Lower lobe of right lung (tissue), 2 donors: ENCODE measurements around the gene SLC6A7. TPM values are rescaled to one million over a fixed set of nuclear protein-coding genes. Genes with fewer than 3 reads are reported as not detected.
"Not testable (repeated sequence)": the region's sequence is repeated elsewhere in the genome, so short reads cannot be mapped to it uniquely, and the experiment has no call there.

Experiments
- ATAC-seq, 2 donors: fragments of 200-7000 bp; cut with Tn5 transposase; one replicate each; pipeline ENCODE4 v1.9.1; 2020 to 2022; ENCODE audit warnings: mild to moderate bottlenecking in 2 of 2, moderate library complexity in 2 of 2
- DNase-seq: peaks from one replicate; pipeline ENCODE4 v3.0.0-alpha.2; 2020
- H3K27ac ChIP-seq: fragments of 200-600 bp; one replicate; pipeline ENCODE4 v1.8.0; 2022
- H3K27me3 ChIP-seq: fragments of 200-600 bp; one replicate; pipeline ENCODE4 v1.8.0; 2022; ENCODE audit warnings: low read depth
- H3K36me3 ChIP-seq: fragments of 200-600 bp; one replicate; pipeline ENCODE4 v1.8.0; 2022; ENCODE audit warnings: mild to moderate bottlenecking
- H3K4me1 ChIP-seq: fragments of 200-600 bp; one replicate; pipeline ENCODE4 v1.8.0; 2022
- H3K4me3 ChIP-seq: fragments of 200-600 bp; one replicate; pipeline ENCODE4 v1.8.0; 2022; ENCODE audit warnings: mild to moderate bottlenecking
- H3K9me3 ChIP-seq: fragments of 200-600 bp; one replicate; pipeline ENCODE4 v1.8.0; 2022
- CTCF ChIP-seq: fragments of 200-600 bp; IDR thresholded peaks from one replicate; pipeline ENCODE4 v1.8.0; 2022; ENCODE audit warnings: antibody characterized with exemption, mild to moderate bottlenecking
- intact Hi-C: fragments of 100-400 bp; cut with DNase I; formaldehyde crosslinking; loops from one replicate; pipeline ENCODE4 v1.11.0; 2022
- total RNA-seq: library from RNA; stranded (reverse); fragmentation: NEBNext Ultra II Directional; extraction: Animal tissue kit (Norgen Biotek cat#: 25700); gene quantifications from one replicate; pipeline ENCODE4 v1.2.1, GENCODE V29; 2021
- donor health status: DM: no; HTN: yes; CAD: no; lungs with severe emphysema.

Gene SLC6A7
- total RNA-seq, 1 donor from 2014 or later, result not detected

- TF ChIP-seq CTCF, result no peak
- ATAC-seq, result no peak
- intact Hi-C loops, result no loop called here
Observed at GRCh38 chr5:150229571-150229970, 39.7 kb downstream of the SLC6A7 start.

DNA sequence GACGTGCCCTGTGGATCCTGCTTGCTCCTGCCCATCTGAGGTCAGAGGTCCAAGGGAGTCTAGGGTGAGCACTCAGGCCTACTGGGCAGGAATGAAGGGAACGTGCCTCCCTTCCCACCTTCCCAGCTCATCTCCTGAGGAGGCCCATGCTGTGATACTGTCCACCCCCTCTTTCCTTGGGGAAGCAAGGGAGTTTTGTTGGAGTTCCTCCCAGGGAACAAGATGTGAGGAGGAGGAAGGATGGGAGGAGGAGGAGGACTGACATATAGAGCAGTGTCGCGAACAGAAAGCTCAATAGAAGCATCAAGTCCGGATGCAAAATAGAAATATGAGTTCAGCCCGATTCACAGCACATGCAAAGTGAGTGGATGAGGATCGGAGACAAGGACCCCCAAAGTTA lies 41.0 kb downstream of the SLC6A7 start:
- no peaks in the 10 kb centered on the region for H3K4me1 ChIP-seq
- intact Hi-C loops, result no loop called here
- TF ChIP-seq CTCF, result no peak
- no peaks in the 10 kb centered on the region for H3K9me3 ChIP-seq
- no peak overlapping the region for H3K4me3 ChIP-seq
- DNase-seq, result no peak
- no peaks in the 10 kb centered on the region for H3K27me3 ChIP-seq
- ATAC-seq, result no peak
- H3K27ac ChIP-seq, result no peak overlapping the region
- no peaks in the 10 kb centered on the region for H3K36me3 ChIP-seq

More at GRCh38 chr5:150229571-150229970, 39.7 kb downstream of the SLC6A7 start:
- Histone ChIP-seq H3K27me3 (no peaks in the 10 kb centered on the region), H3K36me3 (no peaks in the 10 kb centered on the region), H3K9me3 (no peaks in the 10 kb centered on the region), H3K27ac (no peak overlapping the region), H3K4me3 (no peak overlapping the region), H3K4me1 (no peaks in the 10 kb centered on the region)
- no peak for DNase-seq

DNA sequence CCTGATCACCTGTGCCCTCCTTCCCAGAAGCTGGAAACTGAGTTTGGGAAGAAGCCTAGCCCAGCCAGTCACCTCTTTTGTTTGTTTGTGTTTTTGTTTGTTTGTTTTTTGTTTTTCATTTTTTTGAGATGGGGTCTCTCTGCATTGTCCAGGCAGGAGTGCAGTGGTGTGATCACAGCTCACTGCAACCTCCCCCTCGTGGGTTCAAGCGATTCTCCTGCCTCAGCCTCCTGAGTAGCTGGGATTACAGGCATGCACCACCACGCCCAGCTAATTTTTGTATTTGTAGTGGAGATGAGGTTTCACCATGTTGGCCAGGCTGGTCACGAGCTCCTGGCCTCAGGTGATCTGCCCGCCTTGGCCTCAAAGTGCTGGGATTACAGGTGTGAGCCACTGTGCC lies 43.8 kb downstream of the SLC6A7 start:
- DNase-seq, H3K27me3 ChIP-seq, H3K36me3 ChIP-seq, H3K4me3 ChIP-seq, ATAC-seq, H3K4me1 ChIP-seq, H3K27ac ChIP-seq, H3K9me3 ChIP-seq, intact Hi-C loops: not testable (repeated sequence)

DNA sequence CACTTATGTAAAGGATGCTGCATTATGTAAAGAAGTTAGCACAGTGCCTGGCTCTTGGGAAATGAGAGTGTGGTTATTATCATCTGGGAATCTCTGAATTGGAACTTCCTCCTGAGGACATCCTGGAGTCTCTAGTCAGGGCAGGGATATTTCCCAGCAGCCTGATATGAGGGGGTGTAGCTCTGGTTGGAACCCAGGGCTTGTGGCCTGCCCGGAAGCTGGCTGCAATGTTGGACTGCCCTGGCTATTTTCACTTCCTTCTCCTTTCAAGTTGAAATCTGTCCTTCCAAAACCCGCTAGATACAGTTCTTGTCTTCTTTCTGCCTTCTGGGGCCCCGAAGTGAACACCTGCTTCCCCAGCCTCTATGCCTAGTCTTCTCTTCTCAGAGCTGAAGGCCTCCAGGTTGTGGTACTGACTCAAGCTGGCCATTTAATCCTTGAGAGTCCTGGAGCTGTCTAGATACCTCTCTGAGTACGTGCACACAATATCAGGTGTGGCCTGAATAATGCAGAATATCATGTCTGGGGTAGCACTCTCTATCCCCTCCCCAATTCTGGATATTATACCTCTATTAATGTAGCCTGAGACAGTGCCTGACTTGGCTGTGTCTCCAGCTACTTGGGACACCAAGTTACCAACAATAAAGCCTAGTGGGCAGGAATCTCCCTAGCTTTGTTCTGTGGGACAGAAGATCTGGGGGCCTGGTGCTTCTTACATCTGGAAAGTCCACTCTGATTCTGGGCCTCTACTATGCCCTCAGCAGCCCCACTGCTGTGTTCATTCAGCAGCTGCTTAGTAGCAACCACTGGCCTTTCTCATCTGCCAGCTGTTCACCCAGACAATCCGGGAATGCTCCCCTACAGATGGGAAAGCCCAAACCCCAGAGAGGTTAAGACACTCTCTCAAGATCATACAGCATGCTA lies 45.0 kb downstream of the SLC6A7 start:
- intact Hi-C loops, result no loop called here
- Histone ChIP-seq H3K4me1 (no peaks in the 10 kb centered on the region), H3K36me3 (no peaks in the 10 kb centered on the region), H3K4me3 (no peak overlapping the region), H3K27me3 (no peaks in the 10 kb centered on the region), H3K9me3 (no peaks in the 10 kb centered on the region), H3K27ac (no peak overlapping the region)
- DNase-seq (no peak), ATAC-seq (peak; percentile 48 to 51)
- no peak for TF ChIP-seq CTCF

- TF ChIP-seq CTCF, result no peak
- Histone ChIP-seq H3K36me3 (no peaks in the 10 kb centered on the region), H3K27ac (no peak overlapping the region), H3K9me3 (no peaks in the 10 kb centered on the region), H3K27me3 (no peaks in the 10 kb centered on the region), H3K4me3 (no peak overlapping the region), H3K4me1 (no peaks in the 10 kb centered on the region)
- DNase-seq, result no peak
- intact Hi-C loops, result no loop called here
- no peak for ATAC-seq
Observed at GRCh38 chr5:150235500-150235854, 45.6 kb downstream of the SLC6A7 start.

DNA sequence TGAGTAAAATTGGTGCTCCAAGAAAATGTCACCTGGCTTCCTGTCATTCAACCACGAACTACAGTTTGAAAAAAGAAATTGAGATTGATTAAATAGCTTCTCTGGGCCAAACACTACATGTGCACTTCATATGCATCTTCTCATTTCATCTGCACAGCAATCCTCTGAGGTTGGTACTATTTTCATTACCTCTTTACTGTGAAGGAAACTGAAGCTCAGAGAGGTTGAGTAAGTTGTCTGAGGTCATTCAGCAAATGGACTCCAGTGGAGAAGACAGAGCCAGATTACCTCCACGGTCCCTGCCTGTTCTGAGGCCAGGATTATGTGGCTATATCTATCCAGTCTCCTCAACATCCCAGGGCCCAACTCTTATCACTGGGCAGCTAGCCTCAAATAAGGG lies 46.5 kb downstream of the SLC6A7 start:
- Histone ChIP-seq H3K4me1 (no peaks in the 10 kb centered on the region), H3K4me3 (no peak overlapping the region), H3K36me3 (no peaks in the 10 kb centered on the region), H3K27me3 (no peaks in the 10 kb centered on the region), H3K9me3 (no peaks in the 10 kb centered on the region), H3K27ac (no peak overlapping the region)
- TF ChIP-seq CTCF, result no peak
- intact Hi-C loops, result no loop called here
- no peak for ATAC-seq
- DNase-seq, result no peak
